HepG2 (cell line): ENCODE measurements around the gene SNAP47. TPM values are rescaled to one million over a fixed set of nuclear protein-coding genes. Genes with fewer than 3 reads are reported as not detected.

Experiments
- ATAC-seq: fragments of 200-7000 bp; cut with Tn5 transposase; 3 replicates; pipeline ENCODE4 v1.9.1; 2020; ENCODE audit warnings: mild to moderate bottlenecking, moderate library complexity
- BruUV-seq: library from RNA; stranded (reverse); fragments of 400-500 nt; replicated peaks from 2 replicates; lab custom pipeline; 2021; lab: Mats Ljungman, UMichigan
- CTCF ChIA-PET: fragments of 300-600 bp; formaldehyde crosslinking; extraction: SDS; loops from one replicate; lab custom pipeline; 2021; ENCODE audit warnings: low total read pairs, inconsistent platforms, low intra/inter-chr PET ratio; lab: Yijun Ruan, JAX
- POLR2A ChIA-PET: fragments of 350-600 bp; sonication (Branson Sonifier 250); formaldehyde crosslinking; loops from one replicate; lab custom pipeline; 2020; ENCODE audit warnings: antibody characterized with exemption, inconsistent platforms; lab: Yijun Ruan, JAX
- DNase-seq: peaks from one replicate; pipeline ENCODE4 v3.0.0-alpha.2; 2015; ENCODE audit warnings: low spot score
- FAIRE-seq: peaks from 3 replicates; lab custom pipeline; 2011; peaks lifted over from hg19 to GRCh38; lab: Jason Lieb, UNC
- H2AFZ ChIP-seq: one replicate; pipeline ENCODE4 v1.6.1; 2011; ENCODE audit warnings: low read length, inconsistent platforms
- H3K27ac ChIP-seq: fragments of 300-600 bp; 3 replicates; pipeline ENCODE4 v1.8.0; 2011; ENCODE audit warnings: mixed run types, mild to moderate bottlenecking, mixed read lengths, low read length, inconsistent platforms; ENCODE audit not compliant: insufficient read depth; ENCODE audit errors: extremely low read length
- H3K27me3 ChIP-seq, 2 experiments: fragments of 200-600 bp in 1 of 2; 2 replicates in 1 of 2; 3 replicates in 1 of 2; pipeline versions ENCODE4 v1.6.0 to v1.8.0; 2011; ENCODE audit warnings: low read length in 2 of 2, mild to moderate bottlenecking in 2 of 2, moderate library complexity in 2 of 2, inconsistent platforms in 1 of 2; ENCODE audit not compliant: insufficient read depth in 2 of 2, control insufficient read depth in 1 of 2
- H3K36me3 ChIP-seq, 2 experiments: fragments of 200-600 bp in 1 of 2; replicated peaks in 1 of 2; 2 replicates in 1 of 2; 3 replicates in 1 of 2; pipeline versions ENCODE4 v1.5.1 to v1.8.0; 2011; ENCODE audit warnings: low read length in 2 of 2, inconsistent platforms in 1 of 2; ENCODE audit not compliant: insufficient read depth in 2 of 2, control insufficient read depth in 1 of 2
- H3K4me1 ChIP-seq: 2 replicates; pipeline ENCODE4 v1.5.1; 2012; ENCODE audit warnings: low read length, inconsistent platforms; ENCODE audit not compliant: insufficient read depth
- H3K4me2 ChIP-seq: 2 replicates; pipeline ENCODE4 v1.6.0; 2011; ENCODE audit warnings: low read depth, low read length, inconsistent platforms
- H3K4me3 ChIP-seq, 3 experiments: fragments of 200-600 bp in 1 of 3; sonication (generic), shearing (Covaris generic) in 1 of 3; replicated peaks in 1 of 3; 2 replicates each; pipeline ENCODE4 v1.5.1; 2011 to 2016; ENCODE audit warnings: low read length in 3 of 3, inconsistent platforms in 2 of 3, low read depth in 2 of 3, mild to moderate bottlenecking in 2 of 3, control low read depth in 1 of 3, mixed read lengths in 1 of 3; ENCODE audit not compliant: insufficient read depth in 1 of 3
- H3K79me2 ChIP-seq: one replicate; pipeline ENCODE4 v1.6.1; 2011; ENCODE audit warnings: low read length, inconsistent platforms; ENCODE audit not compliant: insufficient read depth
- H3K9ac ChIP-seq: 2 replicates; pipeline ENCODE4 v1.6.0; 2011; ENCODE audit warnings: mild to moderate bottlenecking, low read depth, low read length, inconsistent platforms; ENCODE audit not compliant: insufficient read depth
- H3K9me3 ChIP-seq: 2 replicates; pipeline ENCODE4 v1.5.1; 2012; ENCODE audit warnings: mild to moderate bottlenecking, low read length
- H4K20me1 ChIP-seq: 2 replicates; pipeline ENCODE4 v1.6.0; 2011; ENCODE audit warnings: inconsistent platforms, mild to moderate bottlenecking, low read length, moderate library complexity; ENCODE audit not compliant: insufficient read depth
- GABPA ChIP-seq, 2 experiments: IDR thresholded peaks; 2 replicates each; pipeline ENCODE4 v1.6.1; 2011 to 2016; ENCODE audit warnings: low read depth in 2 of 2, low read length in 1 of 2, missing biosample characterization in 1 of 2, missing genetic modification characterization in 1 of 2
- HDAC1 ChIP-seq: sonication (generic); formaldehyde crosslinking; IDR thresholded peaks from 2 replicates; pipeline ENCODE4 v1.5.1; 2020; ENCODE audit warnings: mild to moderate bottlenecking, missing genetic modification reagents
- TGIF2 ChIP-seq: IDR thresholded peaks from 2 replicates; pipeline ENCODE4 v1.6.1; 2016; ENCODE audit warnings: control low read depth, missing compliant biosample characterization
- ZNF292 ChIP-seq: sonication (generic); formaldehyde crosslinking; IDR thresholded peaks from 2 replicates; pipeline ENCODE4 v1.8.1; 2022; ENCODE audit warnings: mild to moderate bottlenecking, low read depth, missing genetic modification reagents, borderline replicate concordance
- WGBS: methylation state at CpG from one replicate; pipeline ENCODE4 v1.1.6; 2017; ENCODE audit warnings: low lambda C conversion rate; 5-methylcytosine and 5-hydroxymethylcytosine counted together
- in situ Hi-C: cut with HindIII; loops from 2 replicates; pipeline ENCODE4 v1.10.0; 2017; ENCODE audit warnings: low pct_unique_long_range_greater_than_20kb; ENCODE audit not compliant: extremely low pct_ligation_motif_present
- intact Hi-C: fragments of 100-400 bp; cut with micrococcal nuclease; formaldehyde crosslinking; loops from one replicate; pipeline ENCODE4 v1.10.0; 2022; ENCODE audit not compliant: unreplicated experiment
- polyA plus RNA-seq, 8 experiments: library from polyadenylated mRNA; depleted of rRNA in 3 of 8; stranded (reverse) in 7 of 8; unstranded in 1 of 8; fragments of >200 nt; fragmentation: Illumina TruSeq in 4 of 8; extraction: Trizol in 4 of 8; gene quantifications; 2 replicates each; pipeline versions ENCODE4 v1.2.1 to v1.2.3, GENCODE V29; 2011 to 2016; ENCODE audit warnings: low read depth in 4 of 8, missing spikeins in 1 of 8, mixed read lengths in 1 of 8; ENCODE audit not compliant: insufficient read depth in 1 of 8
- total RNA-seq, 5 experiments: library from RNA; depleted of rRNA; stranded (reverse); fragments of >200 nt; fragmentation: Illumina TruSeq; extraction: Trizol; gene quantifications; 2 replicates each; pipeline ENCODE4 v1.2.3, GENCODE V29; 2016; ENCODE audit warnings: low read depth in 1 of 5
- TF ChIP-seq, protein P1 (sequence below): sonication (generic); formaldehyde crosslinking; IDR thresholded peaks from 2 replicates; pipeline ENCODE4 v1.9.0; 2021; ENCODE audit warnings: missing genetic modification reagents, borderline replicate concordance
- TF ChIP-seq, protein P2 (sequence below): sonication (generic); formaldehyde crosslinking; IDR thresholded peaks from 2 replicates; pipeline ENCODE4 v1.5.0; 2020; ENCODE audit warnings: mild to moderate bottlenecking, missing genetic modification reagents, borderline replicate concordance
- TF ChIP-seq, protein P3 (sequence below): sonication (generic); formaldehyde crosslinking; IDR thresholded peaks from 2 replicates; pipeline ENCODE4 v1.5.0; 2020; ENCODE audit warnings: mild to moderate bottlenecking, low read depth, missing genetic modification reagents, borderline replicate concordance

Gene SNAP47
- total and polyA plus RNA-seq, 2 of the 13 experiments (the other 11 are each of a cell fraction or from before 2014, with no cell fraction given) = 13.6 to 25.1 TPM

DNA sequence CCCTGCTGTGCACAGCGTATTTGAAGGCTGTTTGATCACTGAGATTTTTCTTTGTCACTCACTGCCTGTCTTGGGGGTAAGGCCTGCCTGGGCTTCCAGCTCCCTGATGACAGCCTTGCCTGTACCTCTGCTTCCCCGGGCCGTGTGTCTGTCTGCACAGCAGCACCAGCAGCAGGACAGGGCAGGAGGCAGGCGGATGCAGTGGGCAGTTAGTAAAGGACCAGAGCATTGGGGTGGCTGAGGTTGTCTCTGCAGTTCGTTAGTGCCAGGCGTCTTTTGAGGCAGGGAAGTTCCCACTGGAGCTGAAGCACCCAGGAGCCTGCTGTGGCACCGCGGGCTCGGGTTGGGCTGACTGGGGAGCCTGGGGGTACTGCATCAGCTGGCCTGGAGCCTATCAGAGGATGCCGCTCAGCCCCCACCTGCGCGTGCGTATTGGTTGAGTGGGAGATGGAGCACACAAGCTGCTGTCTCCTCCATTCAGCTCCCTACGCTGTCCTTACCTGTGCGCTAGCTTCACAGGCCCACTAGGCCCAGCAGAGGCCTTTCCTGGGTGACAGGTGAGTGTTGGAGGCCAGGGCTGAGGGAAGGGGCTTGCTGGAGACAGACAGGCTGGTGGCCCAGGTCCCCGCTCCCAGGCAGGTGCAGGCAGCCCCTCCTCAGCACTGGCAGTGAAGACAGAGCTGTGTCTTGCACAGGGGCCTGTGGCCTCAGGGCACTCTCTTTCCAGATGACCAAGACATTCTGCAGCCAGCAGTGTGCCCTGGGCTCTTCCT, 28.2 kb downstream of the SNAP47 start:
- DNase-seq (no peak), ATAC-seq (no peak), FAIRE-seq (no peak)
- in situ Hi-C loops (loop anchor here (5.0 kb wide), 1 partner anchor 184 kb away; the partner anchor contains the start of gene WNT9A), intact Hi-C loops (loop anchor here (2.0 kb wide), 1 partner anchor 191 kb away; no protein-coding TSS in a partner anchor)
- no peaks in the 10 kb centered on the region for H3K27me3 ChIP-seq
- WGBS = 90% methylated on average over 1 of the region's 16 CpGs
- H2AFZ ChIP-seq = no peak overlapping the region
- CTCF ChIA-PET = interaction anchor here (1.4 to 2.8 kb wide), 3 partner anchors 181 to 191 kb away, joined by 3 to 36 read pairs (median 17); partner anchors contain the start of gene WNT9A
- no TSS peak for BruUV-seq
- no peak overlapping the region for H3K4me3 ChIP-seq
- H3K27ac ChIP-seq = no peak overlapping the region
- peaks cover 18 to 54% of the 10 kb centered on the region in 2 experiments; a peak in 4 of 5 replicates for H3K36me3 ChIP-seq
- peaks cover 5% of the 10 kb centered on the region for H4K20me1 ChIP-seq
- POLR2A ChIA-PET = no interaction called here
- TF ChIP-seq, protein P1, sequence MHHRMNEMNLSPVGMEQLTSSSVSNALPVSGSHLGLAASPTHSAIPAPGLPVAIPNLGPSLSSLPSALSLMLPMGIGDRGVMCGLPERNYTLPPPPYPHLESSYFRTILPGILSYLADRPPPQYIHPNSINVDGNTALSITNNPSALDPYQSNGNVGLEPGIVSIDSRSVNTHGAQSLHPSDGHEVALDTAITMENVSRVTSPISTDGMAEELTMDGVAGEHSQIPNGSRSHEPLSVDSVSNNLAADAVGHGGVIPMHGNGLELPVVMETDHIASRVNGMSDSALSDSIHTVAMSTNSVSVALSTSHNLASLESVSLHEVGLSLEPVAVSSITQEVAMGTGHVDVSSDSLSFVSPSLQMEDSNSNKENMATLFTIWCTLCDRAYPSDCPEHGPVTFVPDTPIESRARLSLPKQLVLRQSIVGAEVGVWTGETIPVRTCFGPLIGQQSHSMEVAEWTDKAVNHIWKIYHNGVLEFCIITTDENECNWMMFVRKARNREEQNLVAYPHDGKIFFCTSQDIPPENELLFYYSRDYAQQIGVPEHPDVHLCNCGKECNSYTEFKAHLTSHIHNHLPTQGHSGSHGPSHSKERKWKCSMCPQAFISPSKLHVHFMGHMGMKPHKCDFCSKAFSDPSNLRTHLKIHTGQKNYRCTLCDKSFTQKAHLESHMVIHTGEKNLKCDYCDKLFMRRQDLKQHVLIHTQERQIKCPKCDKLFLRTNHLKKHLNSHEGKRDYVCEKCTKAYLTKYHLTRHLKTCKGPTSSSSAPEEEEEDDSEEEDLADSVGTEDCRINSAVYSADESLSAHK (CRISPR knock-in tag) = no peak
- 0 out of 2 replicates have a peak, but pooled peaks have one; percentile 1 for TF ChIP-seq GABPA (IDR thresholded peaks at IDR 0.05; ENCODE audit: low read depth, low read length)
- no peak for TF ChIP-seq GABPA (CRISPR knock-in tag; IDR thresholded peaks at IDR 0.05; ENCODE audit: low read depth)
- H3K9ac ChIP-seq = no peak overlapping the region
- no peaks in the 10 kb centered on the region for H3K9me3 ChIP-seq
- H3K4me2 ChIP-seq = no peak overlapping the region
- no peaks in the 10 kb centered on the region for H3K79me2 ChIP-seq
- H3K4me1 ChIP-seq = no peaks in the 10 kb centered on the region

DNA sequence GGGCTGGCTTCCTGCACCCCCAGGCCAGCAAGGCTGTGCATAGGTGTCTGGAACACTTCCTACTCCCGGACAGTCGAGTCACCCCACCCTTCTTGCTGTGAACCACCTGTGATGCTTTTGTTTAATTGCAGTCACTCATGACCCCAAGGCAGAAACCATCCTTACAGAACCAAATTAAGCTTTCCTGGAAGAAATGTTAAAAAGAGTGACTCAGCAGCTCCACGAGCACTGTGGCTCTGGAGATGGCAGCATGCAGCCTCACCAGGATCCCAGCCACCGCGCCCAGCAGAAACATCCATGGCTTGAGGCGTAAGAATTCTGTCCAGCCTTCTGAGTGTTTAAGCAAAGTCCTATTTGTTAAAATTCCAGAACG, 28.8 kb downstream of the SNAP47 start:
- DNase-seq = no peak
- Histone ChIP-seq H3K79me2 (no peaks in the 10 kb centered on the region), H3K36me3 (peaks cover 18 to 54% of the 10 kb centered on the region in 2 experiments; a peak in 4 of 5 replicates), H3K4me1 (no peaks in the 10 kb centered on the region), H3K4me3 (no peak overlapping the region), H3K27me3 (no peaks in the 10 kb centered on the region), H2AFZ (no peak overlapping the region), H3K4me2 (no peak overlapping the region), H4K20me1 (peaks cover 5% of the 10 kb centered on the region), H3K9me3 (no peaks in the 10 kb centered on the region), H3K9ac (no peak overlapping the region)
- BruUV-seq = no TSS peak
- POLR2A ChIA-PET = no interaction called here
- in situ Hi-C loops = loop anchor here (5.0 kb wide), 1 partner anchor 183 kb away; the partner anchor contains the start of gene WNT9A
- FAIRE-seq = no peak
- ATAC-seq = no peak
- 89% methylated on average over 7 of the region's 7 CpGs for WGBS
- CTCF ChIA-PET = no interaction called here
- TF ChIP-seq, protein P2, sequence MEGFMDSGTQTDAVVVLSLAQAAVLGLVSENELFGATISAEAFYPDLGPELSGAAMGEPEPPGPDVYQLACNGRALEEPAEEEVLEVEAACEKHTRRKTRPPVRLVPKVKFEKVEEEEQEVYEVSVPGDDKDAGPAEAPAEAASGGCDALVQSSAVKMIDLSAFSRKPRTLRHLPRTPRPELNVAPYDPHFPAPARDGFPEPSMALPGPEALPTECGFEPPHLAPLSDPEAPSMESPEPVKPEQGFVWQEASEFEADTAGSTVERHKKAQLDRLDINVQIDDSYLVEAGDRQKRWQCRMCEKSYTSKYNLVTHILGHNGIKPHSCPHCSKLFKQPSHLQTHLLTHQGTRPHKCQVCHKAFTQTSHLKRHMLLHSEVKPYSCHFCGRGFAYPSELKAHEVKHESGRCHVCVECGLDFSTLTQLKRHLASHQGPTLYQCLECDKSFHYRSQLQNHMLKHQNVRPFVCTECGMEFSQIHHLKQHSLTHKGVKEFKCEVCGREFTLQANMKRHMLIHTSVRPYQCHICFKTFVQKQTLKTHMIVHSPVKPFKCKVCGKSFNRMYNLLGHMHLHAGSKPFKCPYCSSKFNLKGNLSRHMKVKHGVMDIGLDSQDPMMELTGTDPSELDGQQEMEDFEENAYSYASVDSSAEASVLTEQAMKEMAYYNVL = no peak
- TF ChIP-seq, protein P3, sequence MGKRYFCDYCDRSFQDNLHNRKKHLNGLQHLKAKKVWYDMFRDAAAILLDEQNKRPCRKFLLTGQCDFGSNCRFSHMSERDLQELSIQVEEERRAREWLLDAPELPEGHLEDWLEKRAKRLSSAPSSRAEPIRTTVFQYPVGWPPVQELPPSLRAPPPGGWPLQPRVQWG (CRISPR knock-in tag) = no peak
- TF ChIP-seq HDAC1 (CRISPR knock-in tag) (no peak), TGIF2 (CRISPR knock-in tag) (no peak), ZNF292 (CRISPR knock-in tag) (no peak)
- TF ChIP-seq, all 625 proteins: peak for 0
- no peak overlapping the region for H3K27ac ChIP-seq
- intact Hi-C loops = no loop called here
